ENCODE measurements around the gene PPA2. TPM values are rescaled to one million over a fixed set of nuclear protein-coding genes. Genes with fewer than 3 reads are reported as not detected.
"Not testable (repeated sequence)": the region's sequence is repeated elsewhere in the genome, so short reads cannot be mapped to it uniquely, and the experiment has no call there.

PPA2 gene
- total RNA-seq, 1 donor from 2014 or later: 75.9 TPM

DNA sequence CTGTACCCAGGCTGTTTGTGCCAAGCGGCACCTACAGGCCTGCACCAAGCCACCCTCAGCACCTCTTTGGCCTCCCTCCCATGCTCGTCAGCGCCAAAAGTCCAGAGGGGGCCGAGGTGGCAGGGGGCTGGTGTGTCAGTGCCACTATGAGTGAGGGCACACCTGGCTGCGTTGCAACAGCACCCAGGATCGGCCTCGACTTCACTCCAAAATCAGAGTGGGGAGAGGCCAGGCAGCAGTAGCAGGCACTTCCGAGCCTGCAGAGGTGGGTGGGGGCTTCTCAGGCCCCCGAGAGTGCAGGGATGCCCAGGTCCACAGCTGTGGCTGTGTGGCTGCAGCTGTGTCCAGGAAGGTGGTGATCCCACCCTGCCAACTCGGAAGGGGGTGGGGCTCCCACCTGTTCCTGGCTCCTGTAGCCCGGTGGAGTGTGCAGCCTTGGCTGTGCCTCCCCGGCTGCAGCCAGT lies 58.5 kb downstream of the PPA2 start:
- H3K27ac Mint-ChIP-seq: no peak overlapping the region

DNA sequence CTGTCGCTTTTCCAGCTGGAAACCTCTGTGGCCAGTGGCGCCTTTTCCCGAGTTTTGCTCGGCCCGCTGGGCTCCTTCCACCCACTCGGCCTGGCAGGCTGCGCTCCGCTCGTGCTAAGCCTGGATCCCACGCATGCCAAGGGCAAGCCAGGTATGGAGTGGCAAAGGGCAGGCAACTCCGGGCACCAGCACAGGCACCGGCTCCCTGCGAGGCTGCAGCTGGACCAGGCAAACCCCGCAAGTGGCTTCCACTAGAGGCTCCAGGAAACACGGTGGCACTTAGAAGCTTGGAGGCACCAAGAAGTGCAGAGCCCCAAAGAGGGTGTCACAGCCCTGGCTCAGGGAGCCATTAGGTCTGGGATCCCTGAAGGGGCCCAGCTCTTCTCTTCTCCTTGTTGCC lies 59.5 kb downstream of the PPA2 start:
- Mint-ChIP-seq H3K27ac (no peak overlapping the region), H3K36me3 (ENCODE audit: low read depth) (peaks cover 55% of the 10 kb centered on the region), H3K4me3 (ENCODE audit: low read depth) (no peak overlapping the region), H3K4me1 (ENCODE audit: low read depth) (no peaks in the 10 kb centered on the region), H3K9me3 (peaks cover 25% of the 10 kb centered on the region), H3K27me3 (ENCODE audit: low read depth) (no peaks in the 10 kb centered on the region)
- intact Hi-C loops (cut with micrococcal nuclease): no loop called here
- DNase-seq (ENCODE audit: low spot score): no peak

More for the DNA sequence above, 58.5 kb downstream of the PPA2 start:
- intact Hi-C loops (cut with micrococcal nuclease): no loop called here
- peaks cover 49% of the 10 kb centered on the region for H3K36me3 Mint-ChIP-seq (ENCODE audit: low read depth)
- no peak for DNase-seq (ENCODE audit: low spot score)
- no peaks in the 10 kb centered on the region for H3K27me3 Mint-ChIP-seq (ENCODE audit: low read depth)
- H3K4me3 Mint-ChIP-seq (ENCODE audit: low read depth): no peak overlapping the region
- peaks cover 21% of the 10 kb centered on the region for H3K9me3 Mint-ChIP-seq
- H3K4me1 Mint-ChIP-seq (ENCODE audit: low read depth): no peaks in the 10 kb centered on the region

DNA sequence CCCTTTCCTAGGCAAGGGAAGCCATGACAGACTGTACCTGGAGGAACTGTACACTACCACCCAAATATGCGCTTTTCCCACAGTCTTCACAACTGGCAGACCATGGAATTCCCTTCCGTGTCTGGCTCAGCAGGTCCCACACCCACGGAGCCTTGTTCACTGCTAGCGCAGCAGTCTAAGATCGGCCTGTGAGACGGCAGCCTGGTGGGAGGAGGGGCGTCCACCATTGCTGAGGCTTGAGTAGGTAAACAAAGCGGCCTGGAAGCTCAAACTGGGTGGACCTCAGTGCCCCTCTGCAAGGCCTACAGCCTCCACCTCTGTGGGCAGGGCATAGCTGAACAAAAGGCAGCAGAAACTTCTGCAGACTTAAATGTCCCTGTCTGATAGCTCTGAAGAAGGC lies 64.7 kb downstream of the PPA2 start:
- H3K36me3 Mint-ChIP-seq (ENCODE audit: low read depth): peaks cover 75% of the 10 kb centered on the region
- DNase-seq (ENCODE audit: low spot score); intact Hi-C loops (cut with micrococcal nuclease); H3K4me1 Mint-ChIP-seq (ENCODE audit: low read depth); H3K4me3 Mint-ChIP-seq (ENCODE audit: low read depth); H3K27ac Mint-ChIP-seq; H3K27me3 Mint-ChIP-seq (ENCODE audit: low read depth): not testable (repeated sequence)
- H3K9me3 Mint-ChIP-seq: peaks cover 32% of the 10 kb centered on the region

DNA sequence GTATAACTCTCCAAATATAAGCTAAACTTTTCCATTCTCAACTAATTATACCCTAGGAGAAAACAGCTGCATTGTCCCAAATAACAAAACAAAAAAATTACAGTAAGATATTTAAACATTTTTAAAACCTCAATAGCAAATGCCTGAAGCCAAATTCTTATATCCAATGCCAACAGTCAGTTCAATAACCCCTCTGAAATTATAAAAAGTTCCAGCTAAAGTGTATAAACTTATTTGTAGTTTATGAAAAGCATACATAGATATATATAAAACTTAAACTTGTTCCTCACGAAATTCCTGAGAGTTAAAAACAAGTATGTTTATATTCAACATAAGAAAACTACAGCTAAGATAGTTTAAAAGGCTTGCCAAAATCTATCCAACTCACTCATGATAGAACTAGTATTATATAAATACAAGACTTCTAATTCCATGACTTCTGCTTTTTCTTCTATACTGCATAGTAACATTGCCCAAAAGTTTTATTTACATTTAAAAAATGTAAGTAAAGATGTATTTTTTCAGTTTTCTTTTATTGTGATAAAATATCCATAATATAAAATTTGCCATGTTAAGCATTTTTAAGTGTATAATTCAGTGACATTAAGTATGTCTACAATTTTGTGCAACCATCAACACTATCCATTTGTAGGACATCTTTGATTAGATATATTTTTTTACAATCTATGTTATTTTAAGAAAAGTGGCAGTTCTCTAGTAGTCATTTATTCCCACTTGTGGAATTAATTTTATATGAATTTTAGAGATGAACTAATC lies 72.8 kb downstream of the PPA2 start:
- no peak for DNase-seq (ENCODE audit: low spot score)
- intact Hi-C loops (cut with micrococcal nuclease): no loop called here
- Mint-ChIP-seq H3K4me1 (ENCODE audit: low read depth) (no peaks in the 10 kb centered on the region), H3K36me3 (ENCODE audit: low read depth) (peaks cover 42% of the 10 kb centered on the region), H3K27ac (no peak overlapping the region), H3K9me3 (peaks cover 6% of the 10 kb centered on the region), H3K27me3 (ENCODE audit: low read depth) (no peaks in the 10 kb centered on the region), H3K4me3 (ENCODE audit: low read depth) (no peak overlapping the region)

DNA sequence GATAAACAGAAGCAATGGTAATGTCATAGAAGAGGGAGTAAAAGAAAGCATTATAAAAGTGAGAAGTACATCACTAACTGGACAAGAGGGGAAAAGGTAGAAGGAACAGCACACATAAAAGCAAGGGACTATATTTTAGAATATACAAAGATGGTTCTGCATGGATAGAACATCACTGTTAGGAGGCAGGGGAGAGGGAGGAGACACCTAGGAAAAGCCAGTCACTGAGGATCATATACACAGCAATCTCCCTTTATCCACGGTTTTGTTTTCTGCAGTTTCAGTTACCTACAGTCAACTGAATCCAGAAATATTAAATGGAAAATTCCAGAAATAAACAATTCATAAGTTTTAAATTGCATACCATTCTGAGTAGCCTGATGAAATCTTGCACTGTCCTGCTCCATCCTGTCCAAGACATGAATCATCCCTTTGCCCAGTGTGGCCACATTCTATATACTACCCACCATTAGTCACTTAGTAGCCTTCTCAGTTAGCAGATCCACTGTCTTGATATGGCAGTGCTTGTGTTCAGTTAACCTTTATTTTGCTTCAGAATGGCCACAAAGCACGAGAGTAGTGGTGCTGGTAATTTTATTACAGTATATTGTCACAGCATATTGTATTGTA lies 74.2 kb downstream of the PPA2 start:
- Mint-ChIP-seq H3K4me3 (ENCODE audit: low read depth) (no peak overlapping the region), H3K36me3 (ENCODE audit: low read depth) (peaks cover 36% of the 10 kb centered on the region), H3K27ac (no peak overlapping the region), H3K27me3 (ENCODE audit: low read depth) (no peaks in the 10 kb centered on the region), H3K4me1 (ENCODE audit: low read depth) (no peaks in the 10 kb centered on the region), H3K9me3 (no peaks in the 10 kb centered on the region)
- no peak for DNase-seq (ENCODE audit: low spot score)
- intact Hi-C loops (cut with micrococcal nuclease): no loop called here

DNA sequence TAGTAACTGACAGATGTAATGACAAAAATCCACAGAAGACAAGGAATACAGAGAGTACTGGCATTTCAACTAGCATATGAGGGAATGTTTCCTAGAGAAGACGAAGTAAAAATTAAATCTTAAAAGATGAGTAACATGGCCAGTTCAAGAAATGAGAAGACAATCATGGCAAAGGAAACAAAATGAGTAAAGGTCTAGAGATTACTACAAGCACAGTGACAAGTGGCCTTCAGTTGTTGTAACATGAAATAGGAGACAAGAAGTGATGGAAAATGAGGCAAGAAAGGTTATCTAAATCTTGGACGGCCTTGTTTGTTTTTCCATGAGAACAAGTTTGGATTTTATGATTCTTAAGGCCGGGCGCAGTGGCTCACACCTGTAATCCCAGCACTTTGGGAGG lies 81.0 kb downstream of the PPA2 start:
- Mint-ChIP-seq H3K27me3 (ENCODE audit: low read depth) (no peaks in the 10 kb centered on the region), H3K4me3 (ENCODE audit: low read depth) (no peak overlapping the region), H3K9me3 (no peaks in the 10 kb centered on the region), H3K36me3 (ENCODE audit: low read depth) (peaks cover 46% of the 10 kb centered on the region), H3K27ac (no peak overlapping the region), H3K4me1 (ENCODE audit: low read depth) (no peaks in the 10 kb centered on the region)
- no peak for DNase-seq (ENCODE audit: low spot score)
- intact Hi-C loops (cut with micrococcal nuclease): no loop called here

DNA sequence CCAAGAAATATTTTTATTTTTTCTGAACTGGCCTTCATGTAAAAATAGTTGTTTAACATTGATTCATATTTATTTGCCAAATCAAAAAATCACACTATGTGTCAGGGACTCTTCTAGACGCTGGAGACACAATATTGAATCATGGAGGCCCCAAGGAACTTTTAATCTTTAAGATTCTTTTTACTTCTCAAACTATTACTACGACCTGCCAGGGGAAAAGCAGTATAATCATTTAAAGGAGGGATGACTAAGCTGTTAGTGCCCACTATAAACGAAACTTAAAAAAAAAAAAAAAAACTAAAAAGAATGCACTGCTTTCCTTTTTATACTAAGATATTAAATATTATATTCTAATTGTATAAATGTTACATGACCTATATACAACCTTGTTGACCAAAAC lies 84.7 kb downstream of the PPA2 start:
- no peak overlapping the region for H3K27ac Mint-ChIP-seq
- H3K9me3 Mint-ChIP-seq: no peaks in the 10 kb centered on the region
- H3K4me1 Mint-ChIP-seq (ENCODE audit: low read depth): no peaks in the 10 kb centered on the region
- DNase-seq (ENCODE audit: low spot score): no peak
- peaks cover 44% of the 10 kb centered on the region for H3K36me3 Mint-ChIP-seq (ENCODE audit: low read depth)
- no peaks in the 10 kb centered on the region for H3K27me3 Mint-ChIP-seq (ENCODE audit: low read depth)
- intact Hi-C loops (cut with micrococcal nuclease): no loop called here
- H3K4me3 Mint-ChIP-seq (ENCODE audit: low read depth): no peak overlapping the region

DNA sequence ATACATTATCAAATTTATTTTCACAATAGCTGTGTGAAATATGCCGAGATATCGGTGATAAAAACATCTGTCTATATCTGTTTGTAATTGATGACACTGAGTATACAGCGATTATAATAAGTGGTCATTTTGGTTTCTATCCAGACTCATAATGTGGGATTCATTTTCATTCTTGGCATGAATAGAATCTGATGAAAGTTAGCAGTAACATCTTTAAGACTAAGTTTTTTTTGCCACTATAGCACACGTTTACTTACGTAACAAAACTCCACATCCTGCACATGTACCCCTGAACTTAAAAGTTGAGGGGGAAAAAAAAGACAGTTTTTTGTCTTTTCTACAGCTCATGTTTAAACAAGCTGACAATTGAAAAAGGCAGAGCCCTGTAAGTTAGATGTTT lies 86.4 kb downstream of the PPA2 start:
- DNase-seq (ENCODE audit: low spot score): no peak
- H3K4me3 Mint-ChIP-seq (ENCODE audit: low read depth): no peak overlapping the region
- H3K36me3 Mint-ChIP-seq (ENCODE audit: low read depth): peaks cover 41% of the 10 kb centered on the region
- no peaks in the 10 kb centered on the region for H3K27me3 Mint-ChIP-seq (ENCODE audit: low read depth)
- no peak overlapping the region for H3K27ac Mint-ChIP-seq
- H3K9me3 Mint-ChIP-seq: no peaks in the 10 kb centered on the region
- no peaks in the 10 kb centered on the region for H3K4me1 Mint-ChIP-seq (ENCODE audit: low read depth)
- intact Hi-C loops (cut with micrococcal nuclease): no loop called here

DNA sequence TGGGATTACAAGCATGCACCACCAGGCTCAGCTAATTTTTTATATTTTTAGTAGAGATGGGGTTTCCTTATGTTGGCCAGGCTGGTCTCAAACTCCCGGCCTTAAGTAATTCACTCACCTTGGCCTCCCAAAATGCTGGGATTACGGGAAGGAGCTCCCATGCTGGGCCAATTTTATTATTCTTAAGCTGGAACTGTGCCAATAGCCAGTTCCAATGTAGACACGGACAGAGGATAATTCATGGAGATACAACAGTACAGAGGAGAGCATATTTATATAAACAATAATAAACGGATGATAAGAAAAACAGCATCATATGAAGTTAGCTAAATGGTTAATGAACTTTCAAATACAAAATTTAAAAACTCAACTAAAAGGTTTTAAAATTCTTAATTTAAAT lies 87.8 kb downstream of the PPA2 start:
- Mint-ChIP-seq H3K4me3 (ENCODE audit: low read depth) (no peak overlapping the region), H3K4me1 (ENCODE audit: low read depth) (no peaks in the 10 kb centered on the region), H3K9me3 (no peaks in the 10 kb centered on the region), H3K27me3 (ENCODE audit: low read depth) (no peaks in the 10 kb centered on the region), H3K36me3 (ENCODE audit: low read depth) (peaks cover 45% of the 10 kb centered on the region), H3K27ac (no peak overlapping the region)
- no peak for DNase-seq (ENCODE audit: low spot score)
- intact Hi-C loops (cut with micrococcal nuclease): no loop called here

DNA sequence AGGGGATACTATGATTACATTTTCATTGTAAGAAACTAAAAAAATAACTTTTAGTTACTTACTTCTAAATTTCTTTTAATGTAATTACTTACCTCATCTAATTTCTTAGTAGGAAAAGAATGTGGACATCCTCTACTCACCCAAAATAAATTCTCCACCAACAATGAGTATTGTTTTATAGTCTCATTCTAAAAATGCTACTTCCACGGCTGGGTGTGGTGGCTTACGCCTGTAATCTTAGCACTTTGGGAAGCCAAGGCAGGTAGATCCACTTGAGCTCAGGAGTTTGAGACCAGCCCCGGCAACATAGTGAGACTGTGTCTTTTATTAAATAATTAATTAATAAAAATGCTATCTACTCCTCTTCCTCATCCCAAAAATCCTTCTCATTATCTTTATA lies 99.8 kb downstream of the PPA2 start:
- Mint-ChIP-seq H3K36me3 (ENCODE audit: low read depth) (peaks cover 13% of the 10 kb centered on the region), H3K27ac (no peak overlapping the region), H3K4me3 (ENCODE audit: low read depth) (no peak overlapping the region), H3K9me3 (no peaks in the 10 kb centered on the region), H3K4me1 (ENCODE audit: low read depth) (no peaks in the 10 kb centered on the region), H3K27me3 (ENCODE audit: low read depth) (no peaks in the 10 kb centered on the region)
- DNase-seq (ENCODE audit: low spot score): no peak
- intact Hi-C loops (cut with micrococcal nuclease): no loop called here

DNA sequence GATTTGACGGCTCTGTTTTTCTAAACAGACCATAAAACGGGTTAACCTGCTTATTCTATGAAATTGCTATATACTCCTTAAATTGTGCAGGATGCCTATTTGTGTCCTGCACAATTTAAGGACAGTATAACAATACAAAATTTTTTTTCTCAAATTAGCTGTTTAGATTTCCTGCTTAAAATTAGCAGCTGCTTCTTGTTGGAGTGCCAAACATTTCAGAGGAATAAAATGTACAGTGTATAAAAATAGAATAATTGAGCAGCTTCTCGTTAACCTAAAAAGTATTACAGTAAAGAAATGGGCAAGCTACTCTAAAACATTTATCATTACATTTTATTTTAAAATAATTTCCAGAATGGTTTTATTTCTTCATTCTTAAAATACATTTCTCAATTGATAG lies 100.5 kb downstream of the PPA2 start:
- intact Hi-C loops (cut with micrococcal nuclease): no loop called here

DNA sequence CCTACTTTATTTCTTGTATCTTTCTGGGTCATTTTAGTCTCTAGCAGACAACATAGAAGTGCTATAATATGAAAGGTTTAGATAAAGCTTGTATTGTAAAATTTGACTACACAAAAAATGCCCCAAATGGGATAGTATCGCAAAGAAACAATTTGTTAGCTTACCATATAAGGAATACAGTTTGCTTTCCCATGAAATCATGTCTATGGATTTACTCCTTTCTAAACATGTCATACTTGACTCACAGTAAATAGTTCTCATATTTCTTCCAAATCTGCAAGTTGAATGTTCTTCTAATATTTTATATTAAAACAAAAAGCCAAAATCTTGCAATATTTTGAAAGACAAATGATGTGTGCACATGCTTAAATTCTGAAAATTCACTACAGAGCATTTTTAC lies 103.9 kb downstream of the PPA2 start:
- peaks cover 51% of the 10 kb centered on the region for H3K36me3 Mint-ChIP-seq (ENCODE audit: low read depth)
- H3K4me1 Mint-ChIP-seq (ENCODE audit: low read depth): no peaks in the 10 kb centered on the region
- no peak overlapping the region for H3K4me3 Mint-ChIP-seq (ENCODE audit: low read depth)
- intact Hi-C loops (cut with micrococcal nuclease): no loop called here
- no peak overlapping the region for H3K27ac Mint-ChIP-seq
- no peaks in the 10 kb centered on the region for H3K27me3 Mint-ChIP-seq (ENCODE audit: low read depth)
- DNase-seq (ENCODE audit: low spot score): no peak
- H3K9me3 Mint-ChIP-seq: peaks cover 18% of the 10 kb centered on the region

More for the DNA sequence above, 100.5 kb downstream of the PPA2 start:
- H3K4me1 Mint-ChIP-seq (ENCODE audit: low read depth): no peaks in the 10 kb centered on the region
- no peaks in the 10 kb centered on the region for H3K9me3 Mint-ChIP-seq
- H3K36me3 Mint-ChIP-seq (ENCODE audit: low read depth): peaks cover 18% of the 10 kb centered on the region
- no peak overlapping the region for H3K27ac Mint-ChIP-seq
- no peak for DNase-seq (ENCODE audit: low spot score)
- H3K4me3 Mint-ChIP-seq (ENCODE audit: low read depth): no peak overlapping the region
- H3K27me3 Mint-ChIP-seq (ENCODE audit: low read depth): no peaks in the 10 kb centered on the region

DNA sequence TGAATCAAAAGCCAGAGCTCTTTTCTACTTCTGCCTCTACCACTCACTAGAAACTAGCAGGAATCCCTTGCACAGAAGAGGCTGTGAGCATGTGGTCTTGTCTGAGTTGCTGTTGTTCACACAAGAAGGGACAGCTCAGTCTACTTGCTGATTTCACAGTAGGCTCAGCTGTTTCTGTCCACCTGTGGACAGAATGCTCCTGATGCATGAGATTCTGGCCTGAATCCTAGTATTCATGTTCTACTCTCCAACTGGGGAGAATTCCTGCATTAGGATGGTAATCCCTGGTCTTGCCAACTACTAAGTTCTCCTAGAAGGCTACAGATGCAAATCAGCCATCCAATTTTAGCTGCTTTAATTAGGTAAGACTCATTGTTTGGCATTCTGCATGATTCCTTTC lies 112.8 kb downstream of the PPA2 start:
- no peak overlapping the region for H3K4me3 Mint-ChIP-seq (ENCODE audit: low read depth)

More for the DNA sequence above, 112.8 kb downstream of the PPA2 start:
- DNase-seq (ENCODE audit: low spot score): no peak
- Mint-ChIP-seq H3K36me3 (ENCODE audit: low read depth) (peaks cover 26% of the 10 kb centered on the region), H3K27me3 (ENCODE audit: low read depth) (no peaks in the 10 kb centered on the region), H3K4me1 (ENCODE audit: low read depth) (peaks cover 5% of the 10 kb centered on the region), H3K9me3 (peaks cover 21% of the 10 kb centered on the region), H3K27ac (no peak overlapping the region)
- intact Hi-C loops (cut with micrococcal nuclease): no loop called here

Measured in activated T-helper 2 cell treated with anti-CD3 and anti-CD28 coated beads, Interferon-gamma antibody, Interleukin-2, Interleukin-4, amounts not matched to agents 10 μg/mL and 5 μg/mL and 100 μg/mL, durations not matched to agents 14 hours and 24 hours and 36 hours (primary cell).